PC-9 (cell line): ENCODE data around the gene ITK.

Experiments
- CTCF ChIP-seq: fragments of 200-600 bp; sonication (generic); conservative IDR thresholded peaks from 2 replicates; pipeline ENCODE4 v1.6.1; 2017; ENCODE audit warnings: mixed run types, antibody characterized with exemption, mild to moderate bottlenecking, moderate library complexity
- EZH2 ChIP-seq: fragments of 200-600 bp; sonication (generic); IDR thresholded peaks from 2 replicates; pipeline ENCODE4 v1.8.0; 2017; ENCODE audit warnings: antibody characterized with exemption, low read depth

- TF ChIP-seq CTCF (no peak), EZH2 (no peak)
These were observed 104.0 kb downstream of the ITK start for GRCh38 chr5:157284458-157285212.
